SU-DHL-6 (cell line): ENCODE data around the gene EIF4A3.

Source experiments
- EZH2phosphoT487 ChIP-seq: fragments of 200-600 bp; sonication (generic), shearing (Covaris generic); conservative IDR thresholded peaks from 2 replicates; pipeline ENCODE4 v1.6.1; 2018; ENCODE audit warnings: mild to moderate bottlenecking, antibody characterized with exemption, low read length, moderate library complexity, mixed read lengths
- TF ChIP-seq, protein P1 (sequence below): fragments of 200-600 bp; sonication (generic); IDR thresholded peaks from one replicate; pipeline ENCODE4 v1.5.1; 2017; ENCODE audit warnings: antibody characterized with exemption, mild to moderate bottlenecking, low read length, moderate library complexity; ENCODE audit not compliant: insufficient read depth, poor library complexity, severe bottlenecking

DNA sequence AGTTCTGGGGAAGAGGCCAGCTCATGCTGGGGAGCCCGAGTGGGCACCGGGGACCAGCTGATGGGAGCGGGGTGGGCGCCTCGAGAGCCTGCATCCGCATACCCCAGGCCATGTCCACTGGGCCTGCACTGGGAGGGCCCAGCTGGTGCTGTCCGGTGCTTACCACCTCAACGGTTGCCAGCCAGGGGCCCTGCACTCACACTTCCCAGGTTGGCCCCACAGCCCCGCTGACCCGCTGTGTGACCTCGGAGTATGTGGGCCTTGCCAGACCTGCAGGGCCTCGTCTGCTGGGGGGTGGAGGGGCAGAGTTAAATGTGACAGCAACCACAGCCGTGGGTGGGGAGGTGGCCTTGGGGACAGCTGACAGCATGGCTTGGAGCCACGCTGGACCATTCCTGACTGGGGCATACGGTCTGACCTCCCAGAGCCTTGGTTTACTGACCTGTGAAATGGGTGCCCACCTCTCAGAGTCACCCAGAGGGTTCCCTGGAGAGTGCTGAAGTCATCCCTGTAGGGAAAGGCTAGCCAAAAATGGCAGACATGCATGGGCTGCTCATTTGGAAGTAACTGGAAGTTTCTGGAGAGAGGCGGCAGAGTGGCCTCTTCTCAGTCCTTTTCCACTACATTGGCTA lies 51.0 kb downstream of the EIF4A3 start:
- TF ChIP-seq, protein P1, sequence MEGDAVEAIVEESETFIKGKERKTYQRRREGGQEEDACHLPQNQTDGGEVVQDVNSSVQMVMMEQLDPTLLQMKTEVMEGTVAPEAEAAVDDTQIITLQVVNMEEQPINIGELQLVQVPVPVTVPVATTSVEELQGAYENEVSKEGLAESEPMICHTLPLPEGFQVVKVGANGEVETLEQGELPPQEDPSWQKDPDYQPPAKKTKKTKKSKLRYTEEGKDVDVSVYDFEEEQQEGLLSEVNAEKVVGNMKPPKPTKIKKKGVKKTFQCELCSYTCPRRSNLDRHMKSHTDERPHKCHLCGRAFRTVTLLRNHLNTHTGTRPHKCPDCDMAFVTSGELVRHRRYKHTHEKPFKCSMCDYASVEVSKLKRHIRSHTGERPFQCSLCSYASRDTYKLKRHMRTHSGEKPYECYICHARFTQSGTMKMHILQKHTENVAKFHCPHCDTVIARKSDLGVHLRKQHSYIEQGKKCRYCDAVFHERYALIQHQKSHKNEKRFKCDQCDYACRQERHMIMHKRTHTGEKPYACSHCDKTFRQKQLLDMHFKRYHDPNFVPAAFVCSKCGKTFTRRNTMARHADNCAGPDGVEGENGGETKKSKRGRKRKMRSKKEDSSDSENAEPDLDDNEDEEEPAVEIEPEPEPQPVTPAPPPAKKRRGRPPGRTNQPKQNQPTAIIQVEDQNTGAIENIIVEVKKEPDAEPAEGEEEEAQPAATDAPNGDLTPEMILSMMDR, result no peak
- TF ChIP-seq EZH2phosphoT487, result no peak
